Urinary bladder (tissue), 4 donors: ENCODE results near the gene STK32A. TPM values are rescaled to one million over a fixed set of nuclear protein-coding genes. Genes with fewer than 3 reads are reported as not detected.
"Not testable (repeated sequence)": the region's sequence is repeated elsewhere in the genome, so short reads cannot be mapped to it uniquely, and the experiment has no call there.

Experiments used
- DNase-seq: peaks from one replicate; pipeline ENCODE4 v3.0.0-alpha.2; 2015; ENCODE audit errors: extremely low spot score
- H3K27ac ChIP-seq: one replicate; pipeline ENCODE4 v1.5.1; 2013; ENCODE audit warnings: low read depth, mild to moderate bottlenecking, moderate library complexity
- H3K36me3 ChIP-seq: one replicate; pipeline ENCODE4 v1.6.1; 2013; ENCODE audit warnings: mild to moderate bottlenecking, moderate library complexity; ENCODE audit not compliant: insufficient read depth
- H3K4me1 ChIP-seq: one replicate; pipeline ENCODE4 v1.6.1; 2013; ENCODE audit warnings: mild to moderate bottlenecking, moderate library complexity; ENCODE audit not compliant: insufficient read depth
- H3K4me3 ChIP-seq: one replicate; pipeline ENCODE4 v1.5.1; 2013; ENCODE audit warnings: low read depth, low read length
- WGBS: extraction: QIAGEN DNeasy Blood & Tissue Kit; methylation state at CpG from one replicate; pipeline ENCODE4 v1.1.7; 2013; 5-methylcytosine and 5-hydroxymethylcytosine counted together
- polyA plus RNA-seq: library from polyadenylated mRNA; stranded (reverse); fragments of 200-250 nt; gene quantifications from one replicate; pipeline ENCODE4 v1.2.3, GENCODE V29; 2013
- total RNA-seq: library from RNA; depleted of rRNA; stranded (reverse); fragments of >200 nt; gene quantifications from one replicate; pipeline ENCODE4 v1.2.3, GENCODE V29; 2014
- donor health status: healthy with polysubstance abuse.
- donor health status: healthy.

Gene STK32A
- total and polyA plus RNA-seq, 2 donors = 1.3 to 7.8 TPM

GRCh38 chr5:147340941-147341340 lies 106.1 kb downstream of the STK32A start:
- WGBS = 64% methylated on average over 1 of the region's 1 CpG
- no peak overlapping the region for H3K27ac ChIP-seq
- no peak overlapping the region for H3K4me3 ChIP-seq
- DNase-seq = no peak
- H3K36me3 ChIP-seq = no peaks in the 10 kb centered on the region
- H3K4me1 ChIP-seq = no peaks in the 10 kb centered on the region

DNA sequence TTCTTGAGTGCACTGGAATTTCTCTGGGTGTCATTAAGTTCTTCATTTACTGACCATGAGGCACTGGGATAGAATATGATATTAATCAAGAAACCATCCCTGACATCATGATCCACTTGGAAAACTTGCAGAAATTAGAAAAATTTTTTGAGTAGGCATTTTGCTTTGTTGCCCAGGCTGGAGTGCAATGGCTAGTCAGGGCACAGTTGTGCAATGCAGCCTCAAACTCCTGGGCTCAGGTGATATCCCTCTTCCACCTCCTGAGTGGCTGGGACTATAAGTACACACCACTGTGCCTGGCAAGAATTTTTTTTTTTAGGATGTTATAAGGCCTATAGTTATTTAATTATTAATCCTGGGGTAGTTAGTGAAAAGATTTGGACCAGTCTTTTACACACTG lies 106.5 kb downstream of the STK32A start:
- DNase-seq = no peak
- Histone ChIP-seq H3K4me1 (no peaks in the 10 kb centered on the region), H3K27ac (no peak overlapping the region), H3K4me3 (no peak overlapping the region), H3K36me3 (no peaks in the 10 kb centered on the region)

GRCh38 chr5:147344861-147345260 lies 110.0 kb downstream of the STK32A start:
- Histone ChIP-seq H3K36me3 (no peaks in the 10 kb centered on the region), H3K4me1 (no peaks in the 10 kb centered on the region), H3K4me3 (no peak overlapping the region), H3K27ac (no peak overlapping the region)
- WGBS = 28% methylated on average over 1 of the region's 1 CpG
- DNase-seq = no peak

DNA sequence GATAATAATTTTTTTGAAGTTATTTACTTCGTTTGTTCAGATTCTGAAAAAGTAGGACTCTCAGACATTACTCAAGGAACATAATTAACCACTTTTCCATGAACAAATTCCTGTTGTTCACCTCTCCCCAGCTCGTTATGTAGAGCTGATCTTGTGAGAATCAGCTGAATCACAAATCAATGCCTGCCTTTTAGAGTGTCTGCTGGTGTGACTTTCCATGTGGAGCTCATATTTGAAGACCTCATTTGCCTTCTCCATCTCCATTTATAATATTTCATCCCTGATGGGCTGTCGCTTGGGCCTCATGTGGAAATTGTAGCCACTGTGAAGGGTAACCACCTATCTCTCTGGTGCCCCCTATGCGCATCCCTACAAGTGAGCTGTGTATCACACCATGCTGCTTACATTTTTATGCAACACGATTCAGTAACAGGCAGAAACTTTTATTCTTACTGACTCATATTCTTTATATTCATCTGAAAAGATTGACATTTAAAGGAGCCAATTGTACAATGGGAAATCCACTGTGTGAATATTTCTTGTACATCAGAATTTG lies 111.3 kb downstream of the STK32A start:
- WGBS = 82% methylated on average over 5 of the region's 5 CpGs
- Histone ChIP-seq H3K36me3 (no peaks in the 10 kb centered on the region), H3K27ac (no peak overlapping the region), H3K4me3 (no peak overlapping the region), H3K4me1 (no peaks in the 10 kb centered on the region)
- DNase-seq = no peak

DNA sequence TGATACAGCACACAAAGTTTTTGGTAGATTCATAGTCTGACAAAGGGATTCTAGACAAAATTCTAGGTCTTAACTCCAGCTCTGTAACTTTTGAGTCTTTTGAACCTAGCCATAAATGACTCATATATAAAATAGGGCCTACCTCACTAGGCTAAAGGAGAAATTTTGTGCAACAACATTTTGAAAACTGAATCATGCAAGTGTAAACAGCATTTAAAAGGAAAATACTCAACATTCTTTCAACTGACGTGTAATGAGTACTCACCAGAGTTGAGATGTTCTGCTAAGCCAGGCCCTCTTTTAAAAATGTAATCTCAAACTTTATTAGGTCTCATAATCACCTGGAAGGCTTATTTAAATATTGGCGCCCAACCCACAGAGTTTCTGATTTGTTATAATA lies 113.2 kb downstream of the STK32A start:
- H3K4me1 ChIP-seq = no peaks in the 10 kb centered on the region
- no peak overlapping the region for H3K27ac ChIP-seq
- 77% methylated on average over 2 of the region's 2 CpGs for WGBS
- no peaks in the 10 kb centered on the region for H3K36me3 ChIP-seq
- DNase-seq = no peak
- H3K4me3 ChIP-seq = no peak overlapping the region

DNA sequence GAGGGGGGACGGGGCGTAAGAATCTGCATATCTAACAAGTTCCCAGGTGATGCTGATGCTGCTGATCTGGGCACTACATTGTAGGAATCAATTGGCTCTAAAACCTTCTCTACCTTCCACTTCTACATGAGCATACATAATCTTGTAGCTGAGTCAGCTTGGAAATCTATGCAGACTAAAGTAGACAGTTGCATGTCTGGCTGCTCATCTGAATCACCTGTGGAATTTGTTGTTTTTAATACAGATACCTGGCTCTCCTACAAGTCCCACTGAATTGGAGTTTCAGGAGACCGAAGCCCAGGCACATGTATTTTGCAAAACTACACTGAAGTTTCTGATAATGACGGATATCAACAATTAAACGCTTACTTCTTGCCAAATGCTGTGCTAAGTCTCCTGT lies 113.6 kb downstream of the STK32A start:
- DNase-seq = no peak
- WGBS = 91% methylated on average over 5 of the region's 5 CpGs
- H3K36me3 ChIP-seq = no peaks in the 10 kb centered on the region
- no peak overlapping the region for H3K4me3 ChIP-seq
- H3K27ac ChIP-seq = no peak overlapping the region
- no peaks in the 10 kb centered on the region for H3K4me1 ChIP-seq

- Histone ChIP-seq H3K27ac (no peak overlapping the region), H3K4me3 (no peak overlapping the region), H3K4me1 (no peaks in the 10 kb centered on the region), H3K36me3 (no peaks in the 10 kb centered on the region)
- no peak for DNase-seq
- 50% methylated on average over 2 of the region's 2 CpGs for WGBS
Measured at GRCh38 chr5:147349241-147349640, 114.4 kb downstream of the STK32A start.

DNA sequence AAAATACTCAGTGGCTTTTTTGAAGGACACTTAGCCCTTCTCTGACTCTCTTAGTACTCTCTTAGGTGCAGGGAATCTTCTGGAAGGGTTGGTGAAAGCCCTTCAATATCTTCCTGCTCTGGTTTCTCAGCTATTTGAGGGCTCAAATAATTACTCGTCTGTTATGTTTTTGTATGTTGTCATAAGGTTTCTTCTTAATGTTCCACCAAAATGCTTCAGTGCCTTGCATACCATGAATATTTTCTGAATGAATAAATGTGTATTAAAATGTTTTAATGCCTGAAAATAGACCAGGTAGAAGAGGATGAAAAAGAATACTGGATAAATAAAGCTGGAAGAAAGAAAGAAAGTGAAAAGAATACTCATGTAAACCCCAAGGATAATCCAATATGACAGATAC lies 124.3 kb downstream of the STK32A start:
- Histone ChIP-seq H3K27ac (no peak overlapping the region), H3K4me1 (no peaks in the 10 kb centered on the region), H3K4me3 (no peak overlapping the region), H3K36me3 (no peaks in the 10 kb centered on the region)
- 79% methylated on average over 1 of the region's 1 CpG for WGBS
- DNase-seq = no peak

- Histone ChIP-seq H3K4me1 (no peaks in the 10 kb centered on the region), H3K4me3 (no peak overlapping the region), H3K36me3 (no peaks in the 10 kb centered on the region), H3K27ac (no peak overlapping the region)
- DNase-seq = no peak
- WGBS = 90% methylated on average over 2 of the region's 2 CpGs
Measured at GRCh38 chr5:147359581-147359980, 124.8 kb downstream of the STK32A start.

DNA sequence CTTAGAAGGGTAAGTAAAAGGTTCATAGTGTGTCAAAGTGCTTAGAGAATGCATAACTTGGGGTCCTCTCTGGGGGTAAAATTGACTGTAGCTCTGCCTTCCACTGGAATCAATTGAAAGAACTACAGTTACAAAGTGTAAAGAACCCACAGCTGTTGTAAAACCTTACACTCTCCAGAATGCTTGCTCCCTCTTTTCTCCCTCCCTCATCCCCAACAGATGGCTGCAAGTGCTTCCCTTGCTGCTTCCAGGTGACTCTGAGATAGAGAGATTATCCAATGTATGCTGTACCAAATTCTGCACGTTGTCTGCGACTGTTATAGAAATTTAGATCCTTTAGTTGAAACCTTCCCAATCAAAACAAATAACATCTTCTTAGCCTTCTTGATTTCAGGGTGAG lies 126.0 kb downstream of the STK32A start:
- DNase-seq = no peak
- WGBS = 55% methylated on average over 2 of the region's 2 CpGs
- H3K4me1 ChIP-seq = no peaks in the 10 kb centered on the region
- H3K4me3 ChIP-seq = no peak overlapping the region
- H3K27ac ChIP-seq = no peak overlapping the region
- H3K36me3 ChIP-seq = no peaks in the 10 kb centered on the region

DNA sequence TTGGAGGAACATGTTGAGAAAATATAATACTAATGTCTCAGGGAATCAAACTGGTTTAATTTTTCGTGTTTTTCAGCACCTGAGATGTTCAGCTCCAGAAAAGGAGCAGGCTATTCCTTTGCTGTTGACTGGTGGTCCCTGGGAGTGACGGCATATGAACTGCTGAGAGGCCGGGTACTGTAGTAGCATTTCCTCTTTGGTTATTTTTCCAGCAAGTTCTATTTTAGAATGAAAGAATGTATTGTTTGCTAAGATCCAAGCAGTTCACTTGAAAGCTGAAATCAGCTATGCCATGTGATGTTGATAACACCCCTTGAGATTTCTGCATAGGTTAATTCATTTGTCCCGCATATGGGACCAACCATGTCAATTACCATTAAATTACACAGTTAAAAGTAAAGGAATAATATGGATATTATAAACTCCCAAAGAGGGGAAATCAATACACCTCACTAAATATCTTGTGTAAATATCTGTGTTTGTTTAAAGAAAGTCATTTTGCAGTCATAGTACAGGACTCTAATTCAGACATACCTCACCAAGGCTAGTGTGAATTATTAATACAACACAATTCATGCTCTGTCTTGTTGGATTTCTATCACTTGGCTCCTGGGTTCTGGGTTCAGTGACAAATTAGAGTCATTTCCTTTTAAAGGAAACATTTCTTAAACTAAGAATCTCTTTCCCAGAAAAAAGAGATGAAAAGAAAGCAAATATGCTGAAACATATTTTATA lies 126.8 kb downstream of the STK32A start:
- WGBS = 60% methylated on average over 4 of the region's 4 CpGs
- Histone ChIP-seq H3K27ac (no peak overlapping the region), H3K4me1 (no peaks in the 10 kb centered on the region), H3K36me3 (no peaks in the 10 kb centered on the region), H3K4me3 (no peak overlapping the region)
- no peak for DNase-seq

DNA sequence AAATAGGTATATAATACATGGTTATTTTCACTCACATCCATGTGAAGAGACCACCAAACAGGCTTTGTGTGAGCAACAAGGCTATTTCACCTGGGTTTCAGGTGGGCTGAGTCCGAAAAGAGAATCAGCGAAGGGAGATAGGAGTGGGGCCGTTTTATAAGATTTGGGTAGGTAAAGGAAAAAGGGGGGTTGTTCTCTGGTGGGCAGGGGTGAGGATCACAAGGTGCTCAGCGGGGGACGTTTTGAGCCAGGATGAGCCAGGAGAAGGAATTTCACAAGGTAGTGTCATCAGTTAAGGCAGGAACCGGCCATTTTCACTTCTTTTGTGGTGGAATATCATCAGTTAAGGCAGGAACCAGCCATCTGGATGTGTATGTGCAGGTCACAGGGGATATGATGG lies 132.6 kb downstream of the STK32A start:
- not testable (repeated sequence) for H3K4me1 ChIP-seq, H3K36me3 ChIP-seq, H3K27ac ChIP-seq, H3K4me3 ChIP-seq, DNase-seq
- WGBS = 87% methylated on average over 6 of the region's 6 CpGs

- no peaks in the 10 kb centered on the region for H3K4me1 ChIP-seq
- 34% methylated on average over 2 of the region's 2 CpGs for WGBS
- H3K4me3 ChIP-seq = no peak overlapping the region
- H3K27ac ChIP-seq = no peak overlapping the region
- no peaks in the 10 kb centered on the region for H3K36me3 ChIP-seq
- DNase-seq = no peak
Measured at GRCh38 chr5:147369742-147370374, 135.0 kb downstream of the STK32A start.

- Histone ChIP-seq H3K36me3 (no peaks in the 10 kb centered on the region), H3K4me1 (no peaks in the 10 kb centered on the region), H3K27ac (no peak overlapping the region)
Measured at GRCh38 chr5:147371290-147371689, 136.5 kb downstream of the STK32A start.

More at GRCh38 chr5:147371290-147371689, 136.5 kb downstream of the STK32A start:
- no peak for DNase-seq
- no peak overlapping the region for H3K4me3 ChIP-seq
